K562 (cell line): ENCODE measurements around the gene ARHGEF10L. TPM values are rescaled to one million over a fixed set of nuclear protein-coding genes. Genes with fewer than 3 reads are reported as not detected.

Experiments used
- ATAC-seq: fragments of 200-7000 bp; cut with Tn5 transposase; 3 replicates; pipeline ENCODE4 v1.9.1; 2020; ENCODE audit warnings: moderate library complexity
- BruUV-seq: library from RNA; stranded (reverse); fragments of 400-500 nt; replicated peaks from 2 replicates; lab custom pipeline; 2021; lab: Mats Ljungman, UMichigan
- CTCF ChIA-PET: fragments of 300-600 bp; formaldehyde crosslinking; extraction: SDS; loops from one replicate; lab custom pipeline; 2021; ENCODE audit warnings: low intra/inter-chr PET ratio; lab: Yijun Ruan, JAX
- POLR2A ChIA-PET: fragments of 300-600, 350-650 bp; sonication (Branson Sonifier 250); formaldehyde crosslinking; extraction: SDS; loops from one replicate; lab custom pipeline; 2021; ENCODE audit warnings: antibody characterized with exemption, inconsistent platforms; lab: Yijun Ruan, JAX
- DNase-seq, 4 experiments: peaks; one replicate each; pipeline versions ENCODE4 v3.0.0 to v3.0.0-alpha.2; 2011 to 2018; ENCODE audit warnings: low spot score in 3 of 4, mixed read lengths in 3 of 4; ENCODE audit errors: extremely low read depth in 1 of 4
- FAIRE-seq: peaks from 2 replicates; lab custom pipeline; 2011; peaks lifted over from hg19 to GRCh38; lab: Jason Lieb, UNC
- H2AFZ ChIP-seq: 2 replicates; pipeline ENCODE4 v1.6.0; 2011; ENCODE audit warnings: low read depth, low read length, control low read depth, inconsistent platforms
- H3K27ac ChIP-seq: fragments of 200-600 bp; 3 replicates; pipeline ENCODE4 v1.8.0; 2011; ENCODE audit warnings: low read depth, mild to moderate bottlenecking, control low read depth, inconsistent platforms, low read length, moderate library complexity, mixed read lengths; ENCODE audit errors: extremely low read depth
- H3K27me3 ChIP-seq, 2 experiments: fragments of 300-600 bp in 1 of 2; 2 replicates in 1 of 2; 3 replicates in 1 of 2; pipeline versions ENCODE4 v1.6.0 to v1.8.0; 2011; ENCODE audit warnings: inconsistent platforms in 2 of 2, low read length in 2 of 2, mild to moderate bottlenecking in 1 of 2, mixed read lengths in 1 of 2, moderate library complexity in 1 of 2; ENCODE audit not compliant: control insufficient read depth in 2 of 2, insufficient read depth in 2 of 2
- H3K36me3 ChIP-seq: fragments of 300-600 bp; 3 replicates; pipeline ENCODE4 v1.8.0; 2011; ENCODE audit warnings: mild to moderate bottlenecking, low read length, inconsistent platforms; ENCODE audit not compliant: control insufficient read depth, insufficient read depth
- H3K4me1 ChIP-seq, 2 experiments: fragments of 200-600 bp in 1 of 2; replicated peaks in 1 of 2; 2 replicates in 1 of 2; 3 replicates in 1 of 2; pipeline versions ENCODE4 v1.5.1 to v1.8.0; 2011; ENCODE audit warnings: inconsistent platforms in 2 of 2, low read length in 2 of 2, mild to moderate bottlenecking in 1 of 2, mixed read lengths in 1 of 2, moderate library complexity in 1 of 2; ENCODE audit not compliant: control insufficient read depth in 2 of 2, insufficient read depth in 2 of 2
- H3K4me2 ChIP-seq: 2 replicates; pipeline ENCODE4 v1.6.1; 2011; ENCODE audit warnings: low read length, control low read depth, inconsistent platforms, mixed read lengths; ENCODE audit not compliant: insufficient read depth
- H3K4me3 ChIP-seq: fragments of 200-600 bp; sonication (generic), shearing (Covaris generic); 2 replicates; pipeline ENCODE4 v1.5.1; 2016; ENCODE audit warnings: control low read depth, inconsistent platforms
- H3K79me2 ChIP-seq: fragments of 200-600 bp; 3 replicates; pipeline ENCODE4 v1.8.0; 2011; ENCODE audit warnings: low read length, inconsistent platforms; ENCODE audit not compliant: control insufficient read depth, insufficient read depth
- H3K9ac ChIP-seq, 2 experiments: 2 replicates each; pipeline versions ENCODE4 v1.6.0 to v1.6.1; 2011; ENCODE audit warnings: low read depth in 2 of 2, low read length in 2 of 2, control low read depth in 1 of 2, inconsistent platforms in 1 of 2, mild to moderate bottlenecking in 1 of 2, mixed read lengths in 1 of 2; ENCODE audit not compliant: insufficient read depth in 1 of 2
- H3K9me1 ChIP-seq: one replicate; pipeline ENCODE4 v1.6.0; 2011; ENCODE audit warnings: inconsistent platforms, mild to moderate bottlenecking, low read length, moderate library complexity; ENCODE audit not compliant: control insufficient read depth, insufficient read depth
- H3K9me3 ChIP-seq: replicated peaks from 2 replicates; pipeline ENCODE4 v1.5.1; 2011; ENCODE audit warnings: low read depth, low read length, inconsistent platforms; ENCODE audit not compliant: control insufficient read depth, insufficient read depth
- H4K20me1 ChIP-seq: replicated peaks from 2 replicates; pipeline ENCODE4 v1.6.1; 2011; ENCODE audit warnings: low read length, inconsistent platforms, mixed read lengths; ENCODE audit not compliant: control insufficient read depth, insufficient read depth
- FUS ChIP-seq: fragments of 200-400 bp; formaldehyde crosslinking; optimal IDR thresholded peaks from 2 replicates; pipeline ENCODE3; 2017; ENCODE audit warnings: low read depth, low read length
- LCOR ChIP-seq: sonication (generic); formaldehyde crosslinking; IDR thresholded peaks from 2 replicates; pipeline ENCODE4 v1.8.0; 2022; ENCODE audit warnings: mild to moderate bottlenecking, missing genetic modification reagents
- RAD51 ChIP-seq: fragments of 450-650 bp; IDR thresholded peaks from 2 replicates; pipeline ENCODE4 v1.7.1; 2016; ENCODE audit warnings: low read depth, mild to moderate bottlenecking, borderline replicate concordance
- SRSF3 ChIP-seq: fragments of 200-400 bp; formaldehyde crosslinking; IDR thresholded peaks from 2 replicates; pipeline ENCODE4 v1.6.1; 2016; ENCODE audit warnings: mild to moderate bottlenecking, low read length, moderate library complexity; ENCODE audit not compliant: insufficient read depth
- TCF7 ChIP-seq: sonication (generic); IDR thresholded peaks from 2 replicates; pipeline ENCODE4 v1.6.1; 2016; ENCODE audit warnings: antibody characterized with exemption, borderline replicate concordance
- TGIF2 ChIP-seq: sonication (generic); formaldehyde crosslinking; IDR thresholded peaks from 2 replicates; pipeline ENCODE4 v1.8.1; 2022; ENCODE audit warnings: mild to moderate bottlenecking, missing genetic modification reagents, moderate library complexity
- ZNF121 ChIP-seq: sonication (generic); formaldehyde crosslinking; conservative IDR thresholded peaks from 2 replicates; pipeline ENCODE4 v1.8.0; 2022; ENCODE audit warnings: missing genetic modification reagents
- in situ Hi-C: fragments of 300-500 bp; cut with MboI; formaldehyde crosslinking; loops from 4 replicates; pipeline ENCODE4 v1.15.0; 2018; ENCODE audit warnings: inconsistent platforms, mixed read lengths
- intact Hi-C: fragments of 100-400 bp; cut with micrococcal nuclease; formaldehyde crosslinking; loops from 2 replicates; pipeline ENCODE4 v1.14.2; 2022
- polyA plus RNA-seq, 8 experiments: library from polyadenylated mRNA; depleted of rRNA in 4 of 8; stranded (reverse) in 5 of 8; unstranded in 3 of 8; fragments of >200 nt; fragmentation: Nextera tagmentation in 2 of 8; fragmentation: Illumina TruSeq in 1 of 8; extraction: Ambion mirVana in 2 of 8; extraction: Trizol in 1 of 8; gene quantifications; 2 replicates each; pipeline versions ENCODE4 v1.2.1 to v1.2.3, GENCODE V29; 2011 to 2014; ENCODE audit warnings: inconsistent platforms in 1 of 8, missing spikeins in 1 of 8
- total RNA-seq, 7 experiments: library from RNA; depleted of rRNA in 6 of 7; stranded (reverse); fragments of >200 nt in 6 of 7; fragmentation: Illumina TruSeq in 2 of 7; extraction: Trizol in 2 of 7; gene quantifications; 2 replicates each; pipeline versions ENCODE4 v1.2.1 to v1.2.3, GENCODE V29; 2011 to 2021; ENCODE audit warnings: low replicate concordance in 1 of 7
- TF ChIP-seq, protein P1 (sequence below): fragments of 450-650 bp; IDR thresholded peaks from one replicate; pipeline ENCODE4 v1.6.1; 2018; ENCODE audit warnings: mild to moderate bottlenecking, moderate library complexity; ENCODE audit not compliant: partially characterized antibody
- TF ChIP-seq, protein P2 (sequence below): fragments of 250-450 bp; sonication (Bioruptor Pico); IDR thresholded peaks from 2 replicates; pipeline ENCODE4 v1.8.0; 2022; ENCODE audit warnings: inconsistent platforms

The ARHGEF10L gene
- total and polyA plus RNA-seq, 9 of the 15 experiments (the other 6 are each of a cell fraction or from before 2014, with no cell fraction given), result 0.09 to 0.13 TPM; not detected in 7

DNA sequence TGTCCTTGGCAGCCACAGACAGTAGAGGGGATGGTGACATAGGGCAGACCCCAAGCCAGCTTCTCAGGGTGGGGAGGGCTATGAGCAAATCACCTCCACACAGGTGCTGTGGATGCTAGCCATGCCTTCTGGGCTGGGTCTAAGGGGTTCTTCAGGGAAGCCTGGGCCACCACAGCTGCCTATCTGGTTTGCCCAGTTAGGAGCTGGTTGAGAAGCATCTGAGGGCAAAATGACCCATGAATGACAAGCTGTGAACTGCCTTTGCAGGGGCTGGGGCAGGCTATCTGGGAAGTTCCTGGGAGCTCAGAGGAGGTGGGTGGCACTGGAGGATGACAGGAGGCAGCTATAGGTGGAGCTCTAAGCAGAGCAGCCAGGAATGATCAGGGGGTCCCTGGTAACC is 10.1 kb upstream of the ARHGEF10L start:
- intact Hi-C loops, result no loop called here
- TF ChIP-seq RAD51 (no peak), FUS (no peak), TCF7 (no peak), TGIF2 (no peak), LCOR (CRISPR knock-in tag) (no peak), SRSF3 (no peak), ZNF121 (no peak)
- TF ChIP-seq, protein P1, sequence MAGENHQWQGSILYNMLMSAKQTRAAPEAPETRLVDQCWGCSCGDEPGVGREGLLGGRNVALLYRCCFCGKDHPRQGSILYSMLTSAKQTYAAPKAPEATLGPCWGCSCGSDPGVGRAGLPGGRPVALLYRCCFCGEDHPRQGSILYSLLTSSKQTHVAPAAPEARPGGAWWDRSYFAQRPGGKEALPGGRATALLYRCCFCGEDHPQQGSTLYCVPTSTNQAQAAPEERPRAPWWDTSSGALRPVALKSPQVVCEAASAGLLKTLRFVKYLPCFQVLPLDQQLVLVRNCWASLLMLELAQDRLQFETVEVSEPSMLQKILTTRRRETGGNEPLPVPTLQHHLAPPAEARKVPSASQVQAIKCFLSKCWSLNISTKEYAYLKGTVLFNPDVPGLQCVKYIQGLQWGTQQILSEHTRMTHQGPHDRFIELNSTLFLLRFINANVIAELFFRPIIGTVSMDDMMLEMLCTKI, result no peak
- TF ChIP-seq, protein P2, sequence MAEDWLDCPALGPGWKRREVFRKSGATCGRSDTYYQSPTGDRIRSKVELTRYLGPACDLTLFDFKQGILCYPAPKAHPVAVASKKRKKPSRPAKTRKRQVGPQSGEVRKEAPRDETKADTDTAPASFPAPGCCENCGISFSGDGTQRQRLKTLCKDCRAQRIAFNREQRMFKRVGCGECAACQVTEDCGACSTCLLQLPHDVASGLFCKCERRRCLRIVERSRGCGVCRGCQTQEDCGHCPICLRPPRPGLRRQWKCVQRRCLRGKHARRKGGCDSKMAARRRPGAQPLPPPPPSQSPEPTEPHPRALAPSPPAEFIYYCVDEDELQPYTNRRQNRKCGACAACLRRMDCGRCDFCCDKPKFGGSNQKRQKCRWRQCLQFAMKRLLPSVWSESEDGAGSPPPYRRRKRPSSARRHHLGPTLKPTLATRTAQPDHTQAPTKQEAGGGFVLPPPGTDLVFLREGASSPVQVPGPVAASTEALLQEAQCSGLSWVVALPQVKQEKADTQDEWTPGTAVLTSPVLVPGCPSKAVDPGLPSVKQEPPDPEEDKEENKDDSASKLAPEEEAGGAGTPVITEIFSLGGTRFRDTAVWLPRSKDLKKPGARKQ, result no peak
- FAIRE-seq (no peak), ATAC-seq (no peak), DNase-seq (no peak)
- H3K4me3 ChIP-seq, result no peak overlapping the region
- CTCF ChIA-PET, result no interaction called here
- H3K36me3 ChIP-seq, result no peaks in the 10 kb centered on the region
- H3K27me3 ChIP-seq, result peaks cover 23 to 51% of the 10 kb centered on the region in 2 experiments; a peak in 4 of 5 replicates
- no TSS peak for BruUV-seq
- peaks cover 12% of the 10 kb centered on the region; the same call in 1 of the 2 replicates for H4K20me1 ChIP-seq
- no peaks in the 10 kb centered on the region for H3K9me3 ChIP-seq
- in situ Hi-C loops, result no loop called here
- POLR2A ChIA-PET, result no interaction called here
- no peaks in the 10 kb centered on the region for H3K79me2 ChIP-seq
- H3K27ac ChIP-seq, result no peak overlapping the region
- no peaks in the 10 kb centered on the region for H3K9me1 ChIP-seq
- H3K4me1 ChIP-seq, result no peaks in the 10 kb centered on the region
- H2AFZ ChIP-seq, result no peak overlapping the region
- H3K4me2 ChIP-seq, result no peak overlapping the region
- no peak overlapping the region for H3K9ac ChIP-seq
